Mammary epithelial cell (primary cell): ENCODE data around the gene CDS2.

Experiments
- CTCF ChIP-seq, 2 donors: IDR thresholded peaks in 1 of 2; conservative IDR thresholded peaks in 1 of 2; 2 replicates each; pipeline ENCODE4 v1.5.1; 2011 to 2012; ENCODE audit warnings: inconsistent platforms in 2 of 2, low read length in 2 of 2, mild to moderate bottlenecking in 2 of 2, control low read depth in 1 of 2, low read depth in 1 of 2; ENCODE audit not compliant: insufficient read depth in 1 of 2; ENCODE audit errors: extremely low read depth in 1 of 2
- EZH2 ChIP-seq: IDR thresholded peaks from 2 replicates; pipeline ENCODE4 v1.6.1; 2012; ENCODE audit warnings: low read length, inconsistent platforms, borderline replicate concordance

- TF ChIP-seq CTCF (conservative IDR thresholded peaks at IDR 0.05 in 1 of 2, IDR thresholded peaks at IDR 0.05 in 1 of 2; ENCODE audit: extremely low read depth in 1 of 2, insufficient read depth in 1 of 2, low read depth in 1 of 2, low read length in 2 of 2), result no peak
- no peak for TF ChIP-seq EZH2
These were observed 30.9 kb upstream of the CDS2 start for GRCh38 chr20:5095931-5096330.
